WI38 (cell line): Measurements from ENCODE around the gene COL26A1.

Source experiments
- H3K4me3 ChIP-seq: 2 replicates; pipeline ENCODE4 v1.5.1; 2011; ENCODE audit warnings: low read depth, mild to moderate bottlenecking, control low read depth, low read length
- CTCF ChIP-seq: IDR thresholded peaks from 2 replicates; pipeline ENCODE4 v1.5.1; 2012; ENCODE audit warnings: low read depth, mild to moderate bottlenecking, control low read depth, low read length

Gene COL26A1

DNA sequence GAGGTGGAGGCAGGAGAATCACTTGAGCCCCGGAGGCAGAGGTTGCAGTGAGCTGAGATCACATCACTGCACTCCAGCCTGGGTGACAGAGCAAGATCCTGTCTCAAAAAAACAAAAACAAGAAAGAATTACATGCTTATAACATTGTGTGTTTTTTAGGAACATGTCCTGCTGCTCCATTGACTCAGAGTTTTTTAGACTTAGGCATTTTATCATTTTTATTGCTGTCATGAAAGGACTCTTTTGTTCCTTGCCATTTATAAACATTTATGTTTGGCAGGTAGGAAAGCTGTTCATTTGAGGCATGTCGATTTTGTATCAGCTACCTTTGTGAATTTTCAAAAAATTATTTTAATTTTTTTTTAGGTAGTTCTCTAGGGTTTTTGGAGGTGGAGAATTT is 20.3 kb downstream of the COL26A1 start:
- H3K4me3 ChIP-seq: no peak overlapping the region
- no peak for TF ChIP-seq CTCF

DNA sequence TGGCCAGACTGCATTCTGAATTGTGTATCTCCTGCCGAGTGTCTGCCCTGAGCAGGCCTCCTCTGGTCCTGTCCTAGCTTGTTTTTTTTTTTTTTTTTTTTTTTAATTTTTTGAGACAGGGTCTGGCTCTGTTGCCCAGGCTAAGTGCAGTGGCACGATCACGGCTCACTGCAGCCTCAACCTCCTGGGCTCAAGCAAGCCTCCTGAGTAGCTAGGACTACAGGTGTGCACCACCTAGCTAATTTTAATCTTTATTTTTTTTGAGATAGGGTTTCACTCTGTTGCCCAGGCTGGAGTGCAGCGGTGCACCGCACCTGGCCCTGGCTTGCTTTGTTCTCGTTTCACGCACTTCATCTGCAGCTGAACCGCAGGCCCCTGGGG is 23.5 kb downstream of the COL26A1 start:
- H3K4me3 ChIP-seq: no peak overlapping the region
- TF ChIP-seq CTCF: no peak

DNA sequence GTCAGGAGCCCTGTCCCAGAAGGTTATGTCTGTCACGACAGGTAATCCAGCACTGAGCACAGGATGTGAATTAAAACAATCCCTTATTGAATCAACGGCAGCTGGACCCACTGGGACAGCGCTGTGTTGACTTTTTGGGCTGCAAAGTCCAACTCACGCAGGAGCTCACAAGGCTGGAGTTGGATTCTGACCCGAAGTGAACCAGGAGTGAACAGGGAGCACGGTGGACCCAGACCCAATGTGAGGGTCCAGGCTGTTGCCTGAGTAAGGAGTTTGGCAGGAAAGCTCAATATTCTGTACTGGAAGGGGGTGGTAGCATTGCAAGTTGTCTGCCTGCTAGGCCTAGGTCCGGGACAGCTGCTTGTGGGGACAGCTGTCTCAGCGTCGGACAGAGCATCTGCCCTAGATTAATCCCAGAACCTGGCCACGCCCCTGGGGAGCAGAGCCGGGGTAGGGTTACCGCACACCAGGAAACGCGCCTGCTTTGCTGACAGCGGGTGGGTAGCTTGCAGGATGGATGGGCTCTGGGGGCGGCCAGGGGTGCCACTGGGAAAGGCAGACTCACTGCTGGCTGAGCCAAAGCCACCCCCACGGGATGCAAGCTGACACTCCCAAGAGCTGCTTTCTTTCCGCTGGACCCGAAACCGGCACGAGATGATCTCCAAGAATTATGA is 24.0 kb downstream of the COL26A1 start:
- H3K4me3 ChIP-seq: no peak overlapping the region
- TF ChIP-seq CTCF: no peak

DNA sequence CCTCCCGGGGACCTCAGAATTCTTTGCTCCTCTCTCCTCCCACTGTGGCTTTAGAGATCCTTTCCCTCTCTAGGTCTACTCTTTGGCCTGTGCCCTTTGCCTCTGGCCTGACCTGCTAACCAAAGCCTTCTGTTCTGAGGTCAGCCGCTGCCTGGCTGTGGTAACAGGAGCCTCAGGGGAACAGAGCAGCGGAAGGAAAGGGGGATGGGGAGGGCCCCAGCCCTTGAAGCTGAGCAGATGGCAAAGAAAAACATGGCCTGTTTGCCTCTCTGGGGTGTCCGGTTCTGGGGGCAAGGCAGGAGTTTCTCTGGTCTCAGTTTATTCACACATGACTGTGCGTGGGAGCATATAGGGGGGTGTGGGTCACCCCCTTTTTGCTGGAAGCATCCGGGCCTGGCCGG is 28.2 kb downstream of the COL26A1 start:
- H3K4me3 ChIP-seq: no peak overlapping the region
- no peak for TF ChIP-seq CTCF

DNA sequence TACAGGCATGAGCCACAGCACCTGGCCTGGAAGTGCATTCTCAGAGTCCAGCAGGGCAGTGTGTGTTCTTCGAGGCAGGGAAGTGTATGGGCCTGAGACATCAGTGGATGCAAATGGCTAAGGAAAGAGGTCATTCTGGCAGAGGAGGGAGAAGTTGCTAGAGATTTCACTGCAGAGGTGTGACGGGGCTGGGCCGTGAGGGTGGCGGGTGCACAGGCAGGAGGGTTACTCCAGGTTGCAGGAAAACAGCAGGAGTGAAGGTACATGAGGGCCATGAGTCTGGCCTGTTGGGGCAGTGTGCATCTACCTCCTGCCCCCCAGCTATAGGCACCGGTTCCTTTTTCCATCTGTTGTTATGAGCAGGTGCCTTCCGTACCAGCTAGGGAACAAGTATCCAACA is 29.3 kb downstream of the COL26A1 start:
- no peak overlapping the region for H3K4me3 ChIP-seq
- no peak for TF ChIP-seq CTCF

DNA sequence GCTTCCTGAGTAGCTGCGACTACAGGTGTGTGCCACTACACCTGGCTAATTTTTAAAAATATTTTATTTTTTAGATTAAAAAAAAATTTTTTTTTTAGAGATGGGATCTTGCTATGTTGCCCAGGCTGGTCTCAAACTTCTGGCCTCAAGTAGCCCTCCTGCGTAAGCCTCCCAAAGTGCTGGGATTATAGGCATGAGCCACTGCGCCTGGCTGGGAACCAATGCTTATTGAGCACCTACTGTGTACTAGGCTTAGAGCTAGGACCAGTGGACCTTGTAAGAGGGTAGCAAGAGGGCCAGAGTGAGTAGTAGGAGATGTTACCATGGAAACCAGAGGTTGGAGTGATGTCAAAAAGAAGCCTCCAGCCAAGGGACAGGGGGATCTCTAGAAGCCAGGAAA is 31.2 kb downstream of the COL26A1 start:
- no peak overlapping the region for H3K4me3 ChIP-seq
- TF ChIP-seq CTCF: no peak

DNA sequence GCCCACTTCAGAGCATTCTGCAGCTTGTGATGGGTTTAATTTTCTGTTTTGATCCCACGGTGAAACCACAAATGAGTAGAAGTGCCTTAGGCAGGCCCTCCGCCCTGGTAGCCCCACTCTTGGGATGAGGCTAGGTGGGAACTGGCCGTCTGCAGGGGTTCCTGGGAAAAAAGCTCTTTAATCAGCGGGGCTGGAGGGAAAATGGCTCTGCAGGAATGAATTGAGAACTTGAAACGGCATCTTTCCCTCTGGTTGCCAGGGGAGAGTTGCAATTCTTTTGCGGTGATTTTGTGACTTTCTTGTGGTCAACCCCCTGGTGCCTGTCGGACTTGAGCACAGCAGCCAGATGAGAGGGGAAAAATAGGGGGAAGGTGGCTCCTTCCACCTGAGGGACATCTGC is 32.7 kb downstream of the COL26A1 start:
- TF ChIP-seq CTCF: no peak
- H3K4me3 ChIP-seq: no peak overlapping the region
